GM12878 (cell line): Measurements from ENCODE around the gene RASSF4. TPM values are rescaled to one million over a fixed set of nuclear protein-coding genes. Genes with fewer than 3 reads are reported as not detected.

Source experiments
- ATAC-seq: fragments of 200-7000 bp; cut with Tn5 transposase; 3 replicates; pipeline ENCODE4 v1.9.1; 2020; ENCODE audit warnings: mild to moderate bottlenecking, moderate library complexity
- BruUV-seq: library from RNA; stranded (reverse); fragments of 400-500 nt; replicated peaks from 2 replicates; lab custom pipeline; 2021; lab: Mats Ljungman, UMichigan
- CTCF ChIA-PET: fragments of 300-600 bp; sonication (Branson Sonifier 250); formaldehyde crosslinking; extraction: SDS; loops from one replicate; lab custom pipeline; 2021; ENCODE audit warnings: inconsistent platforms; lab: Yijun Ruan, JAX
- POLR2A ChIA-PET: fragments of 350-600 bp; formaldehyde crosslinking; extraction: SDS; loops from one replicate; lab custom pipeline; 2021; ENCODE audit warnings: inconsistent platforms; lab: Charles Lee
- RAD21 ChIA-PET: fragments of 300-600 bp; sonication (Branson Sonifier 250); formaldehyde crosslinking; loops from one replicate; lab custom pipeline; 2023; ENCODE audit warnings: antibody characterized with exemption; ENCODE audit not compliant: unreplicated experiment; lab: Charles Lee
- SMC1A ChIA-PET: fragments of 300-600 bp; sonication (Branson Sonifier 250); formaldehyde crosslinking; loops from one replicate; lab custom pipeline; 2023; ENCODE audit not compliant: unreplicated experiment, uncharacterized antibody; lab: Charles Lee
- DNase-seq: peaks from one replicate; pipeline ENCODE4 v3.0.0-alpha.2; 2011; ENCODE audit warnings: low read depth, low spot score
- FAIRE-seq: peaks from 3 replicates; lab custom pipeline; 2011; peaks lifted over from hg19 to GRCh38; lab: Jason Lieb, UNC
- H2AFZ ChIP-seq: 2 replicates; pipeline ENCODE4 v1.6.0; 2011; ENCODE audit warnings: low read depth, low read length, control low read depth; ENCODE audit not compliant: control insufficient read depth
- H3K27ac ChIP-seq: 2 replicates; pipeline ENCODE4 v1.5.1; 2011; ENCODE audit warnings: control low read depth; ENCODE audit not compliant: control insufficient read depth, insufficient read depth
- H3K27me3 ChIP-seq, 2 experiments: replicated peaks in 1 of 2; 2 replicates each; pipeline versions ENCODE4 v1.6.0 to v1.6.1; 2011; ENCODE audit warnings: low read length in 1 of 2; ENCODE audit not compliant: control insufficient read depth in 2 of 2, insufficient read depth in 2 of 2
- H3K36me3 ChIP-seq, 2 experiments: 2 replicates each; pipeline ENCODE4 v1.5.1; 2011; ENCODE audit warnings: low read length in 1 of 2; ENCODE audit not compliant: control insufficient read depth in 2 of 2, insufficient read depth in 2 of 2
- H3K4me1 ChIP-seq: 2 replicates; pipeline ENCODE4 v1.6.1; 2011; ENCODE audit warnings: mild to moderate bottlenecking, low read length, moderate library complexity, mixed read lengths; ENCODE audit not compliant: control insufficient read depth, insufficient read depth
- H3K4me2 ChIP-seq: 2 replicates; pipeline ENCODE4 v1.6.0; 2011; ENCODE audit warnings: control low read depth; ENCODE audit not compliant: control insufficient read depth, insufficient read depth
- H3K4me3 ChIP-seq: fragments of 200-600 bp; sonication (generic); 2 replicates; pipeline ENCODE4 v1.5.1; 2016
- H3K79me2 ChIP-seq: 2 replicates; pipeline ENCODE4 v1.6.0; 2011; ENCODE audit warnings: low read length; ENCODE audit not compliant: control insufficient read depth, insufficient read depth
- H3K9ac ChIP-seq: 2 replicates; pipeline ENCODE4 v1.8.0; 2011; ENCODE audit warnings: low read length, control low read depth, mixed read lengths; ENCODE audit not compliant: control insufficient read depth, insufficient read depth
- H3K9me3 ChIP-seq: replicated peaks from 3 replicates; pipeline ENCODE4 v1.5.1; 2011; ENCODE audit warnings: mild to moderate bottlenecking, low read length; ENCODE audit not compliant: control insufficient read depth, insufficient read depth
- H4K20me1 ChIP-seq: 2 replicates; pipeline ENCODE4 v1.6.0; 2011; ENCODE audit not compliant: control insufficient read depth, insufficient read depth
- CHD2 ChIP-seq: IDR thresholded peaks from 2 replicates; pipeline ENCODE4 v1.6.1; 2011; ENCODE audit warnings: low read depth, low read length, improper control_type of control experiment, borderline replicate concordance
- HDGF ChIP-seq: fragments of 450-650 bp; IDR thresholded peaks from 2 replicates; pipeline ENCODE4 v1.6.1; 2016; ENCODE audit warnings: antibody characterized with exemption
- PAX5 ChIP-seq: IDR thresholded peaks from 2 replicates; pipeline ENCODE4 v1.6.1; 2011; ENCODE audit warnings: low read depth, low read length, borderline replicate concordance
- SMARCA5 ChIP-seq: fragments of 450-650 bp; IDR thresholded peaks from 2 replicates; pipeline ENCODE4 v1.6.1; 2017; ENCODE audit warnings: mild to moderate bottlenecking
- YY1 ChIP-seq: IDR thresholded peaks from 2 replicates; pipeline ENCODE4 v1.6.1; 2011; ENCODE audit warnings: low read depth, mild to moderate bottlenecking, low read length
- WGBS: methylation state at CpG from one replicate; pipeline ENCODE4 v1.1.6; 2016; ENCODE audit warnings: low lambda C conversion rate; ENCODE audit not compliant: insufficient replicate concordance, insufficient coverage; ENCODE audit errors: missing lambda C conversion rate; 5-methylcytosine and 5-hydroxymethylcytosine counted together
- in situ Hi-C: fragments of 300-500 bp; cut with MboI; formaldehyde crosslinking; loops from 9 replicates; pipeline ENCODE4 v1.14.3; 2018; ENCODE audit warnings: mixed read lengths
- intact Hi-C: fragments of 100-400 bp; cut with micrococcal nuclease; formaldehyde crosslinking; loops from one replicate; pipeline ENCODE4 v1.14.2; 2022; ENCODE audit not compliant: unreplicated experiment
- polyA plus RNA-seq, 11 experiments: library from polyadenylated mRNA; depleted of rRNA in 4 of 11; unstranded in 6 of 11; stranded (reverse) in 5 of 11; fragments of >200 nt; fragmentation: Nextera tagmentation in 4 of 11; fragmentation: Illumina TruSeq in 1 of 11; extraction: Ambion mirVana in 4 of 11; extraction: Trizol in 1 of 11; gene quantifications; 1 replicate in 1 of 11; 2 replicates in 10 of 11; pipeline versions ENCODE4 v1.2.1 to v1.2.3, GENCODE V29; 2011 to 2016; ENCODE audit warnings: inconsistent platforms in 2 of 11, missing spikeins in 2 of 11, low read depth in 1 of 11
- total RNA-seq, 4 experiments: library from RNA; depleted of rRNA in 3 of 4; stranded (reverse); fragments of >200 nt in 3 of 4; fragmentation: Illumina TruSeq in 1 of 4; extraction: Trizol in 1 of 4; gene quantifications; 2 replicates each; pipeline versions ENCODE4 v1.2.1 to v1.2.3, GENCODE V29; 2013 to 2021

RASSF4 gene
- total and polyA plus RNA-seq, 10 of the 15 experiments (the other 5 are each of a cell fraction or from before 2014, with no cell fraction given): 3.7 to 71.1 (median 16.8) TPM

- ChIA-PET POLR2A (interaction anchor here (1.6 to 14.0 kb wide), 2 partner anchors 9 to 19 kb away, joined by 3 to 174 read pairs; no protein-coding TSS in a partner anchor), CTCF (interaction anchor here (0.9 to 3.9 kb wide), 4 partner anchors 8 to 24 kb away, joined by 3 to 15 read pairs (median 4); no protein-coding TSS in a partner anchor), RAD21 (interaction anchor here (1.6 to 2.1 kb wide), 2 partner anchors 11 to 24 kb away, joined by 5 to 10 read pairs; no protein-coding TSS in a partner anchor), SMC1A (interaction anchor here (1.1 to 2.9 kb wide), 4 partner anchors 9 to 24 kb away, joined by 3 to 15 read pairs (median 4); no protein-coding TSS in a partner anchor)
- DNase-seq (no peak), ATAC-seq (no peak), FAIRE-seq (no peak)
- 82% methylated on average over 4 of the region's 4 CpGs for WGBS
- Histone ChIP-seq H3K79me2 (peaks cover 33% of the 10 kb centered on the region), H3K4me2 (0 out of 2 replicates have a peak overlapping the region, but pooled peaks have one; percentile 5), H3K9ac (no peak overlapping the region), H2AFZ (no peak overlapping the region), H4K20me1 (no peaks in the 10 kb centered on the region), H3K36me3 (no peaks in the 10 kb centered on the region), H3K27me3 (no peaks in the 10 kb centered on the region), H3K27ac (no peak overlapping the region), H3K9me3 (no peaks in the 10 kb centered on the region), H3K4me1 (peaks cover 20% of the 10 kb centered on the region), H3K4me3 (0 out of 2 replicates have a peak overlapping the region, but pooled peaks have one; percentile 10)
- in situ Hi-C loops: loop anchor here (25.0 kb wide), 1 partner anchor 1795 kb away; no protein-coding TSS in a partner anchor
- 0 out of 2 replicates have a peak, but pooled peaks have one; percentile 69 for TF ChIP-seq SMARCA5
- TF ChIP-seq PAX5: no peak
- TF ChIP-seq HDGF: 0 out of 2 replicates have a peak, but pooled peaks have one; percentile 37
- peak; percentile 24; the same call in 1 of the 2 replicates for TF ChIP-seq YY1
- TF ChIP-seq CHD2: no peak
- no TSS peak for BruUV-seq
- intact Hi-C loops: no loop called here
These were observed 2.6 kb upstream of the RASSF4 start for GRCh38 chr10:44956717-44957706.
